ENCODE data around the gene NARS2.

Gene NARS2

GRCh38 chr11:78438298-78438975 is 136.2 kb downstream of the NARS2 start:
- no peak for DNase-seq (ENCODE audit: low spot score)

- DNase-seq (ENCODE audit: low spot score), result no peak
These were observed 141.7 kb downstream of the NARS2 start for GRCh38 chr11:78432956-78433355.

GRCh38 chr11:78432058-78432515 is 142.6 kb downstream of the NARS2 start:
- DNase-seq (ENCODE audit: low spot score), result no peak

GRCh38 chr11:78429660-78430059 is 145.0 kb downstream of the NARS2 start:
- DNase-seq (ENCODE audit: low spot score), result no peak

GRCh38 chr11:78429209-78429608 is 145.5 kb downstream of the NARS2 start:
- no peak for DNase-seq (ENCODE audit: low spot score)

- no peak for DNase-seq (ENCODE audit: low spot score)
These were observed 145.9 kb downstream of the NARS2 start for GRCh38 chr11:78428773-78429172.

- no peak for DNase-seq (ENCODE audit: low spot score)
These were observed 146.4 kb downstream of the NARS2 start for GRCh38 chr11:78428266-78428636.

GRCh38 chr11:78427615-78428265 is 146.9 kb downstream of the NARS2 start:
- no peak for DNase-seq (ENCODE audit: low spot score)

- DNase-seq (ENCODE audit: low spot score), result no peak
These were observed 147.8 kb downstream of the NARS2 start for GRCh38 chr11:78426845-78427244.

GRCh38 chr11:78425399-78426070 is 149.1 kb downstream of the NARS2 start:
- no peak for DNase-seq (ENCODE audit: low spot score)

- no peak for DNase-seq (ENCODE audit: low spot score)
These were observed 150.1 kb downstream of the NARS2 start for GRCh38 chr11:78424334-78425270.

GRCh38 chr11:78423241-78423640 is 151.4 kb downstream of the NARS2 start:
- DNase-seq (ENCODE audit: low spot score), result no peak

GRCh38 chr11:78420796-78421209 is 153.9 kb downstream of the NARS2 start:
- no peak for DNase-seq (ENCODE audit: low spot score)

- peak; percentile 34 for DNase-seq (ENCODE audit: low spot score)
These were observed 154.4 kb downstream of the NARS2 start for GRCh38 chr11:78420255-78420764.

GRCh38 chr11:78419327-78419726 is 155.3 kb downstream of the NARS2 start:
- DNase-seq (ENCODE audit: low spot score), result no peak

- no peak for DNase-seq (ENCODE audit: low spot score)
These were observed 156.0 kb downstream of the NARS2 start for GRCh38 chr11:78418584-78419211.

- peak; percentile 56 for DNase-seq (ENCODE audit: low spot score)
These were observed 156.6 kb downstream of the NARS2 start for GRCh38 chr11:78417888-78418583.

GRCh38 chr11:78417175-78417887 is 157.3 kb downstream of the NARS2 start, which contains the start of gene GAB2:
TSS of gene GAB2 (minus strand) at chr11:78417820. CDS start at chr11:78417720, 100 bp downstream.
- no peak for DNase-seq (ENCODE audit: low spot score)

GRCh38 chr11:78416285-78417174 is 158.1 kb downstream of the NARS2 start:
- peak; percentile 52 for DNase-seq (ENCODE audit: low spot score)
